NT2/D1 (cell line): Measurements from ENCODE around the gene MYO3B.

Experiments used
- SUZ12 ChIP-seq: IDR thresholded peaks from 2 replicates; pipeline ENCODE4 v1.6.1; 2011; ENCODE audit not compliant: insufficient read length, insufficient read depth; ENCODE audit errors: extremely low read depth
- YY1 ChIP-seq: IDR thresholded peaks from 2 replicates; pipeline ENCODE4 v1.6.1; 2011; ENCODE audit not compliant: insufficient read length, insufficient read depth
- ZNF274 ChIP-seq: IDR thresholded peaks from 2 replicates; pipeline ENCODE4 v1.6.1; 2011; ENCODE audit warnings: mild to moderate bottlenecking, low read depth, low read length

DNA sequence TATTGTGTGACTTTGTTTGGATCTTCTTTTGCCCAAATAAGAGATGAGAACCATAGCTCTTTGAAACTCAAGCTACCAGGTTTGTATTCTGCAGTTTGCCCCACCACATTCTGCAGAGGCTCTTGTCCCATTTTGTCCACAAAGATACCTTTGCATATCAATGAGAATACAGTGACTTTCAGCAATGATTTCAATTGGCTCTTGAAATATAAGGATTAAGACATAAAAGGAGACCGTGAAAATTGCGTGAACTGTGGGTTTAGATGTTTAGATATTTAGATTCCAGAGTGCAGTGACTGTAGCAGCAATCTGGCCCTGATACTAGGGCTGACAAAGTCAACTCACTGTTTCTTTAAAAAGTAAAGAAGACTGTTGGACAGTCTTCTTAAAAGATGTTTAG, 390.6 kb downstream of the MYO3B start:
- no peak for TF ChIP-seq ZNF274
- TF ChIP-seq YY1 = no peak
- TF ChIP-seq SUZ12 = no peak
